Measurements from ENCODE around the gene NID2.

Gene NID2

DNA sequence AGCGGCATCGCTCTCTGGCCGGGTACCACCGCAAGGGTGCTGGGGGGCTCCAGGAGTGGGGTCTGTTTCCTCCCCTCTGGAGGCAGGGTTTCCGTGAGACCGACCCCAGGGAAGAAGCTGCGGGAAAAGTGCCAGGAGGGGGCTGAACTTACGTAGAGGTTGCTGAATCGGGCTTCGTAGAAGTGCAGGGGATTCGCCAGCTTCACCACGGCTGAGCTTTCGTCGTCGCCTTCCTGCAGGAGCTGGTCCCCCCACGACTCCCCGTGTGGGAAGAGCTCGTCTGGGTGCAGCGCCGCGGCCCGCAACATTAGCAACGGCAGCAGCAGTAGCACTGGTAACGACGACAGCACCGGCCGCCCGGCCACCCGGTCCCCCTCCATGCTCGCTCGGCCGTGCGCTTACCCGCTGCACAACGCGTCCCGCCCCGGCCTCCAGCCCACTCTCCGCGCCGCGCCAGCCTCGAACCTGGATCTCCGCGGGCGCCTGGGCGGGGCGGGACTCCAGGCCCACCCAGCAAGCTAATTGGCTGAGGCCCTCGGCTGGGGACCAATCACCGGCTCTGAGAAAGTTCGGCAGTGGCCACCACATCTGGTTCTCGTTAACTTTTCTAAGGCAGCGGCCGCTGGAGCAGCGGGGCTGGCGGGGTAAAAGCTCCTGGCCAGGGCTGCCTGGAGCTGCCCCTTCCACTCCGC is at the start of gene NID2:
TSS of gene NID2 (minus strand) at position 445 of the 692 bp plus-strand sequence. CDS start at position 380, 65 bp downstream.
- no peak for DNase-seq (ENCODE audit: low read depth)

DNA sequence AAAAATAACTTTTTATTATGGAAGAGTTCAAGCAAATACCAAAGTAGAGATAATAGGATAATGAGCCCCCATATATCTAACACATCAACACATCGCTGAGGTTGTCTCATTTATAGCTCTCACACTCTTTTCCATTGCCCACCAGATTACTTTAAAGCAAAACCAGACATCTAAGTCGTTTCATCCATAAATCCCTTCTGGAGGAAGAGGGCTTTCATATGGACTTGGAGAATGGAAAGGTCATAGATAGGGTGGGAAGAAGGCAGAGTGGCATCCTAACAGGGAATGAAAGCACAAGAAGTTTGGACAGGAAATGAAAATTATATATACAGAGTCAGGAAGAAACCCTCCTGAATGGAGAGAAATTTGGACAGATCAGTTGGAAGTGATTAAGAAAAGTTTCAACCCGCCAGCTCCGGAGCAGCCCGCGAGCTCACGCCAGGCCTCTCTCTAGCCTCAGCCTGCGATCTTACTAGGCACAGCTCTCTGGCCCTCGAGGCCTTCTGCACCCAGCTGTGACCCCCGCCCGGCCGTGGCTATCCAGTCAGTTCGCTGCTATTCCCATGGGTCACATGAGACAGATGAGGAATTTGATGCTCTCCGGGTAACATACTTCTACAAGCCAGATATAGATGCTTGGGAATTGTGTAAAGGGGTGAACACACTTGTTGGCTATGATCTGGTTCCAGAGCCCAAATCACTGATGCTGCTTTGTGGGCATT is 48.4 kb upstream of the NID2 start:
- DNase-seq (ENCODE audit: low read depth): no peak

DNA sequence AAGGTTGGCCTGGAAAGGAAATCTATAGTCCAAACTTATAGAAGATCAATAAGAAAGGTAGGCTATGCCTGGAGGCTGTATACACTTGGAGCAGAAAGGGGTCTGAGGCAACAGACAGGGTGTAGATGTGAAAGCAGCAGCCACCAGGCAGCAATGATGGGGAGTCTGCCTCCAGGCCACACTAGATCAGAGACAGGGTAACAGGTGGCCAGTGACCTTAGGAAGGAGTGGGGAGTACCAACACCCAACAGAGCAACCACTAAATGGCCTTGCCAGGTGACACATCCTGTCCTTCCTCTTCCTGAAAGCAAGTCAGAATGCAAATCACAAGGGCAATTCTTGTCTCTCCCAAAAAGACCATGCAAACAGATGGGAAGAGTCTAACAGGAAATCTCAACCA is 46.4 kb upstream of the NID2 start:
- no peak for DNase-seq (ENCODE audit: low read depth)

GRCh38 chr14:52112336-52113018 is 43.6 kb upstream of the NID2 start:
- DNase-seq (ENCODE audit: low read depth): no peak

GRCh38 chr14:52111583-52111982 is 42.7 kb upstream of the NID2 start:
- DNase-seq (ENCODE audit: low read depth): no peak

DNA sequence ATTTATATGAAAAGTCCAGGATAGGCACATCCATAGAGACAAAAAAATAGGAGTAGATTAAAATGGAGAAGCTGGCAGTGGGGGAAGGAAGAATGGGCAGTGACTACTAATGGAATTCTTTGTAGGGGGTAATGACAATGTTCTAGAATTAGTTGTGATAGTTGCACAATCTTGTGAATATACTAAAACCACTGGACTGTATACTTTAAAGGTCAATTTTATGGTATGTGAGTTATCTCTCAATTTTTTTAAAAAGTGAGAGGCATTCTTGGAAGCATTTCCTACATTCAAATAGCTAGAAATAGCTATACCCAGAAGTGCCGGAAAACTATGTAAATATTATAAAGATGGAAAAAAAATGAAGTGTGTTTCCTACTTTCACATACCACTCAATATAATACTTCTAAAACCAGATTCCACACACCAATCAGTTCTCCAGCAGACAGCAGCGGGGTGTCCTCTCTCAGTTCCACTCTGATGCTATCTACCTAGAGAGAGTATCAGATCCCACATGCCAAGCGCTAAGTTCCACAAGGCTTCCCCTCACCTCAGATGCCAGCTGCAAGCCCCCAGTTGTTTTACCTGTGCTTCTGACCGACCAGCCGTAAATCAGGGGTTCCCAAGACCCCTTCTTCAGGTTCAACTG is 41.7 kb upstream of the NID2 start:
- no peak for DNase-seq (ENCODE audit: low read depth)

GRCh38 chr14:52108823-52109222 is 40.0 kb upstream of the NID2 start:
- no peak for DNase-seq (ENCODE audit: low read depth)

DNA sequence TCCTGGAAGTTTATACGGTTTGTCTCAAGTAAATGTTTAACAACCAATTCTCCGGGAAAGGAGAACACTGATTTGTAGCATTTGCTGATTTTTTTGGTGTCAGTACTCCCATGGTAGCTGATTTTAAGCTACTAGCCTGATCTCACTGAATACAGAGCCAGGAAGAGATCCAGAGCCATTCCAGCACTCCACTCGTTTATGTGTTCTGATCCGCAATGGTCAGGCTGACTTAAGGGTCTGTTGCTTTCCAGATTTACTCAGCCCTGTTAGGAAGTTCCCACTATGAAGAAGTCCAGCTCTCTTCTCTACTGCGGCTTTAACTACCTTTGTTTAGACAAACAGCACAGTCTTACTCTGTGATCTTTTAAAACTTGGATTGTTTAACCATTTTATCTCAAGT is 38.0 kb upstream of the NID2 start:
- DNase-seq (ENCODE audit: low read depth): no peak

DNA sequence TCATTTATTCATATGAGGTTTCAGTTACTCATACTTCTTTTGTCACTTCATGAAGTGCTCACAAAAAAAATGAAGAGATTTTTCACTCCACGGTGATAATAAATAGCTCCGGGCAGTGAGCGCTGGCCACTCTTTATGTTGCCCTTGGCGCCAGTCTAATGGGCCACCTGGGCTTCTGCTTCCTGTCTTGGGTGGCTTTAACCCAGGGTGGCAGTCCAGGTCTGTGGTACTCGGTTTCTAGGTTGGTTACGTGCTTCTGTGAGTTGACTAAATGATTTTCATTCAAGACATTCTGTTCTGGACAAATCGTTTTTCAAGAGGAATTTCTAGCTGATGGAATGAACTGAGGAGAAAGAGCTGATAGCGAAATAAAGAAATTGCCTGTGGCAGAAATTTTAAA is 34.6 kb upstream of the NID2 start:
- DNase-seq (ENCODE audit: low read depth): no peak

DNA sequence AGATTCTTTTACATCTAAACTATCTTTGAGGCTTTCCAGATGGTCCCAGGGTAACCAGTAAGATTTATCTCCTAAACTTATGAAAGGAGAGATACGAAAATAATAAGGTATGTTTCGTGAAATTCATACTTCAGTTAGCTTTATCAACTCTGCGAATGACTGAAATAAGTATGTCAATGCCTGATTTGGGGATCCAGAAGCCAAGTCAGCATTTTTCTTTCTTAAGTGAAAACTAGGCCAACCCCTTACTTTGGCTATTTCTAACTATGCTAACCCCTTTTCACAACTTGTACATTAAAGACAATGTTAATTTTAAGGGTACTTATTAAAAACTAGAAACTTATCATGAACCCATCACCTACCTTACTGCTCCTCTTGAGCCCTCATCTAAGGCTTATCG is 26.9 kb upstream of the NID2 start:
- no peak for DNase-seq (ENCODE audit: low read depth)

GRCh38 chr14:52095336-52095735 is 26.5 kb upstream of the NID2 start:
- DNase-seq (ENCODE audit: low read depth): no peak

- DNase-seq (ENCODE audit: low read depth): no peak
Measured at GRCh38 chr14:52094546-52095271, 25.9 kb upstream of the NID2 start.

GRCh38 chr14:52091928-52092327 is 23.1 kb upstream of the NID2 start:
- DNase-seq (ENCODE audit: low read depth): no peak

DNA sequence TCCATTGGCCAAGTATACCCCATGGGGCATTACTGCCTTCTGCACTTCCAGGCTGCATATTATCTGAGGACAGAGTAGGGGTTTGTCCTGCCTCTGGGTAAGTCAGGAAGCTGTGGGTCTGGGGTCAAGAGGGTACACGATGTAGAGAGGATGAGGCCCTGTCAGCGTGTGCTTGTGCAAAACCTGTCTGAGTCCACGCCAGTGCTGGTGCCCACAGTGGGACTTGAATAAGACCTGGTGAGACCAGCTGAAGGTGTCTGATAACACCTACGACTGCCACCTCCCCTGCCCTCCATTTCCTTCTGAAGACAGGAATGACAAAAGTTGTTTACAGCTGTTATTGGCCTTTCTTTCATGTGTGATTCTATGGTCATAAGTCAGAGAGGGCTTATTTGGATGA is 22.1 kb upstream of the NID2 start:
- no peak for DNase-seq (ENCODE audit: low read depth)

DNA sequence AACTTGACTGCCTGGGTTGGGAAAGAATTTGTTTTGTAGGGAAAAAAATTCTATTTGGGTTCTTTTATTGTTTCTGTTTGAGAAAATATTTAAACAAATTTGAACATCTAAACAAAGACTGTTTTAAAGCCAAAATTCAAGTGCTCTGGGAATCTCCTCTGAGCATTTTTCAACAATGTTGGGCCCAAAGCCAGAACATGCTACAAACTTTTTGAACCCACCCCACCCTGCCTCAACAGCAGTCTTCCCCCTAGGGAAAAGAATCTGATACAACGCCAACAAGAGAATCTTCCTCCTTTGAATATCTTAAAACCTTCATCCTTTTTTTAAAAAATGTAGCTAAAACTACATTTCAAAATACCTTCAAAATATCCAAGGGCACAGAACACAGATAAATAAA is 20.4 kb upstream of the NID2 start:
- no peak for DNase-seq (ENCODE audit: low read depth)

GRCh38 chr14:52086711-52087110 is 17.9 kb upstream of the NID2 start:
- no peak for DNase-seq (ENCODE audit: low read depth)

DNA sequence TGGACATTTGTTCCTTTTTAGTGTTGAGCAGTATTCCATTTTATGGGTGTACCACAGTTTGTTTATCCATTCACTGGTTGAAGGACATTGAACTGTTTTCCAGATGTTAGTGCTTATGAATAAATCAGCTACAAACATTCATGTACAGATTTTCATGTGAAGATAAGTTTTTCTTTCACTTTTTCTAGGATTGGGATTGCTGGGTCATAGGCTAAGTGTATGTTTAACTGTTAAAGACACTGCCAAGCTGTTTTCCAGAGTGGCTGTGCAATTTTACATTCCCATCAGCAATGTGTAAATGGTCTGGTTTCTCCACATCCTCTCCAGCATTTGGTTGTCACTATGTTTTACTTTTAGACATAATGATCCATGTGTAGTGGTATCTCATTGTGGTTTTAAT is 14.0 kb upstream of the NID2 start:
- DNase-seq (ENCODE audit: low read depth): no peak

DNA sequence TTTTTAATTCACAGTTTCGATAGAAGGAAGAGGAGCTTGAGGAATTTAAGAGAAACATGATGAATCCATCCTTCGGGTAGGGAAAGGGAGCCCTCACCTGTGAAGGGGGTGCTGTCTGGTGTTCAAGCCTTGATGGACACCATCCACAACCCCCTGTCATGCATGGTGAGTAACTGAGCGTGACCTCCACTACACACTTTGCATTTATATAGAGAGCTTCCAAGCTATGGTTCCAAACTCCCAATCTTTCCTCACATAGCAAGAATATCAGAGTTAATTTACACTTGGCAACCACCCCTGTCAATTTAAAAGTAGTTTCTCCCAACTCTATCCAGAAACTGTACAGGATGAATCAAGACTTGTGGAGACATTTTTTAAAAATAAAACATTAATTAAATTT is 13.1 kb upstream of the NID2 start:
- no peak for DNase-seq (ENCODE audit: low read depth)

- no peak for DNase-seq (ENCODE audit: low read depth)
Measured at GRCh38 chr14:52080808-52081755, 12.2 kb upstream of the NID2 start.

- no peak for DNase-seq (ENCODE audit: low read depth)
Measured at GRCh38 chr14:52080158-52080800, 11.4 kb upstream of the NID2 start.
